Measurements from ENCODE around the gene MINDY2. TPM values are rescaled to one million over a fixed set of nuclear protein-coding genes. Genes with fewer than 3 reads are reported as not detected.
"Not testable (repeated sequence)": the region's sequence is repeated elsewhere in the genome, so short reads cannot be mapped to it uniquely, and the experiment has no call there.

The MINDY2 gene
- total RNA-seq, 1 donor: 66.5 TPM

GRCh38 chr15:58852347-58852746, 81.2 kb downstream of the MINDY2 start:
- no peak overlapping the region for H3K4me3 ChIP-seq (ENCODE audit: low read depth, low read length)
- TF ChIP-seq, protein P1, sequence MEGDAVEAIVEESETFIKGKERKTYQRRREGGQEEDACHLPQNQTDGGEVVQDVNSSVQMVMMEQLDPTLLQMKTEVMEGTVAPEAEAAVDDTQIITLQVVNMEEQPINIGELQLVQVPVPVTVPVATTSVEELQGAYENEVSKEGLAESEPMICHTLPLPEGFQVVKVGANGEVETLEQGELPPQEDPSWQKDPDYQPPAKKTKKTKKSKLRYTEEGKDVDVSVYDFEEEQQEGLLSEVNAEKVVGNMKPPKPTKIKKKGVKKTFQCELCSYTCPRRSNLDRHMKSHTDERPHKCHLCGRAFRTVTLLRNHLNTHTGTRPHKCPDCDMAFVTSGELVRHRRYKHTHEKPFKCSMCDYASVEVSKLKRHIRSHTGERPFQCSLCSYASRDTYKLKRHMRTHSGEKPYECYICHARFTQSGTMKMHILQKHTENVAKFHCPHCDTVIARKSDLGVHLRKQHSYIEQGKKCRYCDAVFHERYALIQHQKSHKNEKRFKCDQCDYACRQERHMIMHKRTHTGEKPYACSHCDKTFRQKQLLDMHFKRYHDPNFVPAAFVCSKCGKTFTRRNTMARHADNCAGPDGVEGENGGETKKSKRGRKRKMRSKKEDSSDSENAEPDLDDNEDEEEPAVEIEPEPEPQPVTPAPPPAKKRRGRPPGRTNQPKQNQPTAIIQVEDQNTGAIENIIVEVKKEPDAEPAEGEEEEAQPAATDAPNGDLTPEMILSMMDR (IDR thresholded peaks at IDR 0.05; ENCODE audit: insufficient read depth, low read depth, low read length): peak; percentile 31
- DNase-seq (ENCODE audit: low read depth): no peak

GRCh38 chr15:58854593-58854992, 83.5 kb downstream of the MINDY2 start:
- no peak for DNase-seq (ENCODE audit: low read depth)
- no peak overlapping the region for H3K4me3 ChIP-seq (ENCODE audit: low read depth, low read length)
- TF ChIP-seq, protein P1 (IDR thresholded peaks at IDR 0.05; ENCODE audit: insufficient read depth, low read depth, low read length): no peak

DNA sequence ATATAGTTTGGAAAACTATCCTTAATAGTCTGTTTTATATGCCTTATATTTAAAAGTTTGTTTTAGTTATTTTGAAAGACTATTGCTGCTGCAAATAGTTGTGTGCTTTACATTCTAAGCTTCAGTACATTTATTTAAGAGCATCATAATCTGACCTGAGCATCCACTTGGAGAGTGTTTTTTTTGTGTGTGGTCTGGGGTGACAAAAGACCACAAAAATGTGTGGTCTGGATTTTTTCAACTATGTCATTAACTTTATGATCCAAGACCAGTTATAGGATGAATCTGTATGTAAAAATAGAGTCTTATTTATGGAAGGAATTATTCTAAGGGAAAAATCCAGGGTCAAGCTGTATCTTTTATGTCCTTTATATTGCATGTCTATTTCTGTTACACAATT, 85.0 kb downstream of the MINDY2 start:
- no peak overlapping the region for H3K4me3 ChIP-seq (ENCODE audit: low read depth, low read length)
- TF ChIP-seq, protein P1 (IDR thresholded peaks at IDR 0.05; ENCODE audit: insufficient read depth, low read depth, low read length): no peak
- peak; percentile 86 for DNase-seq (ENCODE audit: low read depth)

DNA sequence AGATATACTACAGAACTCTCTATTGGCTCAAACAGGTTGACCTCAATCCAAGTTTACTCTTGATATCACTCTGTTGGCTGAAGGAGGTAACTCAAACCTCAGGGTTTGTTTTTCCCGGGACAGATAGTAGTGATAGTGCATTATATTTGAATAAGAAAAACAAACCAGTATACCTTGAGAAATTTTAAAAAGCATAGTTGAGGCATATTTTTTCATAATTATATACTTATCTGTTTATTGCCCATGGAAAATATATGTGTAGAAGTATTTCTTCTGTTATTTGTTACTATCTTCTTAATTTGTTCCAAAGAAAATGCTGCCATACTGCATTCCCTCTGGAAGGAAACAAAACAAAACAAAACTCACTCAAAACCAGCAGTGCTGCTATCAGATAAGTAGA, 85.5 kb downstream of the MINDY2 start:
- H3K4me3 ChIP-seq (ENCODE audit: low read depth, low read length); DNase-seq (ENCODE audit: low read depth): not testable (repeated sequence)

GRCh38 chr15:58862326-58862725, 91.2 kb downstream of the MINDY2 start:
- no peak for DNase-seq (ENCODE audit: low read depth)
- H3K4me3 ChIP-seq (ENCODE audit: low read depth, low read length): no peak overlapping the region
- TF ChIP-seq, protein P1 (IDR thresholded peaks at IDR 0.05; ENCODE audit: insufficient read depth, low read depth, low read length): no peak

GRCh38 chr15:58864602-58865424, 93.7 kb downstream of the MINDY2 start:
- TF ChIP-seq, protein P1 (IDR thresholded peaks at IDR 0.05; ENCODE audit: insufficient read depth, low read depth, low read length): no peak
- peak; percentile 39 for DNase-seq (ENCODE audit: low read depth)

DNA sequence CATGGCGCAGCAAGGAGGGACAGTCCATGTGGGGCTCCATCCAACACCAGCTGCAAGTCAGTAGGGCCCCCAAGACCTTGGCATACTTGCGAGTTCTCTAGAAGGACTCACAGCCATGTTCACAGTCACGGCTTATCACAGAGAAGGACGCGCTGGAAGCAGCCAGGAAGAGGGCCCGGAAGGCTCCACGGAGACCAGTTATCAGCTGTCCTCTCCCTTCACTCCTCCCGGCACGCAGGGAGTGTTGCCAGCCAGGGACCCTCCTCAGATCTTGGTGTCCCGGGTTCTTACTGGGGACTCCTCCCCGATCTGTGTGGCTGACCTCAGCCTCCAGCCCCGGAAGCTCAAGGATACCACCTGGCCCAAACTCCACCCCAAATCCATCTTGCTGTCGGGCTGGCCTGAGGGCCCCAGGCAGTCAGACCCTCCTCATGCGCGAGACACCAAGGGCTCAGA, 94.4 kb downstream of the MINDY2 start:
- DNase-seq (ENCODE audit: low read depth): peak; percentile 28
- TF ChIP-seq, protein P1 (IDR thresholded peaks at IDR 0.05; ENCODE audit: insufficient read depth, low read depth, low read length): no peak
- H3K4me3 ChIP-seq (ENCODE audit: low read depth, low read length): peak overlapping the region; percentile 45

More at GRCh38 chr15:58864602-58865424, 93.7 kb downstream of the MINDY2 start:
- H3K4me3 ChIP-seq (ENCODE audit: low read depth, low read length): peak overlapping the region; percentile 45

Measured in fibroblast of villous mesenchyme (primary cell).